HUES48 (cell line): ENCODE data around the gene COG7.
"Not testable (repeated sequence)": the region's sequence is repeated elsewhere in the genome, so short reads cannot be mapped to it uniquely, and the experiment has no call there.

Experiments used
- H3K27ac ChIP-seq: one replicate; pipeline ENCODE4 v1.7.0; 2013; ENCODE audit warnings: low read depth, low read length, inconsistent platforms
- H3K27me3 ChIP-seq: 2 replicates; pipeline ENCODE4 v1.6.1; 2013; ENCODE audit warnings: mild to moderate bottlenecking, low read length; ENCODE audit not compliant: control insufficient read depth, insufficient read depth
- H3K36me3 ChIP-seq: 2 replicates; pipeline ENCODE4 v1.6.1; 2013; ENCODE audit warnings: low read length; ENCODE audit not compliant: control insufficient read depth, insufficient read depth
- H3K4me1 ChIP-seq: 2 replicates; pipeline ENCODE4 v1.6.1; 2013; ENCODE audit warnings: mild to moderate bottlenecking, low read length; ENCODE audit not compliant: control insufficient read depth, insufficient read depth
- H3K4me3 ChIP-seq: 2 replicates; pipeline ENCODE4 v1.5.1; 2013; ENCODE audit warnings: mild to moderate bottlenecking, low read depth, low read length
- H3K9ac ChIP-seq: 2 replicates; pipeline ENCODE4 v1.6.1; 2013; ENCODE audit warnings: mild to moderate bottlenecking, low read depth, low read length, moderate library complexity
- H3K9me3 ChIP-seq: 2 replicates; pipeline ENCODE4 v1.6.1; 2013; ENCODE audit warnings: low read length; ENCODE audit not compliant: control insufficient read depth, insufficient read depth

The COG7 gene

DNA sequence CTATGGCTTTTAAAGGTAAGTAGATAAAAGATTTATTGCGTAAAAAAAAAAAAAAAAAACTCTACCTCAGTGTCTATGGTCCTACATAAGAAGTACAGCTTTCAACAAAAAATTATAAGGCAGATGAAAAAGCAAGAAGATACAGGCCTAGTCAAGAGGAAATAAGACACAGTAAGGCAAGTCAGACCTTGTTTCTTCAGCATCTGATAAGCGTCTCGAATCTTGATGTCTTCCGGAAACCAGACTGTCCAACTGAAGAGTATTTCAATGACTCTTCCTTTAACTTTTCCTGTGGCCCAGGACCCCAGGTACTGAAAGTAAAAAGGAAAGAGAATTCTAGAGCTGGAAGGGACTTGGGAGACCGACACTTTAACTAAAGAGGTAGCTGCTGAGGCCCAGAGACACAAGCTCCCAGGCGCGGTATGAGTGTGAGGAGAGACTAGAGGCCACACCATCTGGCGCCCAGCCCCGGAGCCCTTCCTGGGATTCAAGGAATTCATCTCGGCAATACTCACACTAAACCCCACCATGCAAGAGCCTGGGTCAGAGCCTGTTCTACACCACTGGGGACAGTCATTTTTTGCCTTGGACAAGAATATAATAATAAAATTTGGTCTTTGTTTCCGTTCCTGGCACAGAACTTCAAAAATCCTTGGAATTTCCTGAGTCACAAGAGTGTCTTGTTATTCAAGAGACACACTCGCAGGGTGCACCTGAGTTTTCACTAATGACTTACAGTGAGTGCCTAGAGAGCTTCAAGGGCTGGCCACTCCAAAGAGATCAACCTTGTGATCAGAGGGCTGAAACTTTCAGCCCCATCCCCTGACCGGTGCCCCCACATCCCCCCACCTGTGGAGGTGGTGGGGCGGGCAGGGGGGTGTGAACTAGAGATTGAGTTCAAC lies 38.8 kb upstream of the COG7 start:
- no peak overlapping the region for H3K9ac ChIP-seq
- H3K36me3 ChIP-seq = peaks cover 89% of the 10 kb centered on the region

DNA sequence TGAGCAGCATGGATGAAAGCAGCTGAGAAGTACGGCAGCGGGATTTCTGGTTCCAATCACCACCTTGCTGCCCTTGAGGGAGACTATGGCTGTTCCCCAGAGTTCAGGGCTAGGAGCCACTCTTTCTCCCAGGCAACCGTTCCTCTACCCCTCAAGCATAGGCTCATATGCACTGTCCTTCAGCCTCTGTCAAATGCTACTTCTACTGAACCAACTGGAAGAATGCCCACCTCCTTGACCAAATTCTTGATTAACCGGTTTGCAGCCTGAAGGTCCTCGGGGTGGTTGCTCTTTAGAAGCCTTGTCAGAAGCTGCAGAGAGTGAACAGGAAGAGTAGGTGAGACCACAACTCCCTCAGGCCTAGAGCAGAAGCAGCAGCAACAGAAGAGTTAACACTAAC lies 33.5 kb upstream of the COG7 start:
- Histone ChIP-seq H3K9ac (no peak overlapping the region), H3K4me1 (no peaks in the 10 kb centered on the region), H3K27ac (no peak overlapping the region), H3K36me3 (peaks cover 96% of the 10 kb centered on the region), H3K4me3 (no peak overlapping the region), H3K9me3 (no peaks in the 10 kb centered on the region), H3K27me3 (no peaks in the 10 kb centered on the region)

More for the DNA sequence above, 38.8 kb upstream of the COG7 start:
- Histone ChIP-seq H3K4me1 (no peaks in the 10 kb centered on the region), H3K27ac (no peak overlapping the region), H3K4me3 (no peak overlapping the region), H3K27me3 (no peaks in the 10 kb centered on the region), H3K9me3 (no peaks in the 10 kb centered on the region)

DNA sequence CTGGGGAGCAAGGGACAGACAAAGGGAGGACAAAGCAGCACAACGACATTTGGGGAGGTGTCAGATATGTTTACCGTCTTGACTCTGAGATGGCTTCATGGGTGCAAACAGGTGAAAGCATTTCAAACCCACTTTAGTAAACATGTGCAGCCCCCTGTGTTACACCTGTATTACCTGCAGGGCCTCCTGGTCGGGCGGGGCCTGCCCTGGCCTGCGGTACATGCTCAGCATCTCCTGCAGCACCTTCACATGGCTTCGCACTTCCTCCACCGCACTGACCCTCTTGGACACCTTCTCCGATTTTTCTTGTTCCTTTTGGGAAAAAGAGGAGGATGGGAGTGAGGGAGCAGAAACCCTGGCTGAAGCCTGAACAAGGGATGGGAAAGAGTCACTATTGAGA lies 32.9 kb upstream of the COG7 start:
- H3K27ac ChIP-seq = no peak overlapping the region
- H3K36me3 ChIP-seq = peaks cover 96% of the 10 kb centered on the region
- H3K9ac ChIP-seq = no peak overlapping the region
- H3K4me3 ChIP-seq = no peak overlapping the region
- H3K27me3 ChIP-seq = no peaks in the 10 kb centered on the region
- H3K9me3 ChIP-seq = no peaks in the 10 kb centered on the region
- H3K4me1 ChIP-seq = no peaks in the 10 kb centered on the region

- Histone ChIP-seq H3K4me3 (no peak overlapping the region), H3K27me3 (no peaks in the 10 kb centered on the region), H3K27ac (no peak overlapping the region), H3K9me3 (no peaks in the 10 kb centered on the region), H3K36me3 (peaks cover 96% of the 10 kb centered on the region), H3K4me1 (no peaks in the 10 kb centered on the region), H3K9ac (no peak overlapping the region)
These were observed 32.2 kb upstream of the COG7 start for GRCh38 chr16:23485257-23485614.

GRCh38 chr16:23484510-23485256 lies 31.7 kb upstream of the COG7 start:
- Histone ChIP-seq H3K4me1 (no peaks in the 10 kb centered on the region), H3K27ac (no peak overlapping the region), H3K9me3 (no peaks in the 10 kb centered on the region), H3K4me3 (no peak overlapping the region), H3K36me3 (peaks cover 96% of the 10 kb centered on the region), H3K9ac (no peak overlapping the region), H3K27me3 (no peaks in the 10 kb centered on the region)

- H3K9me3 ChIP-seq, H3K4me3 ChIP-seq, H3K27me3 ChIP-seq, H3K9ac ChIP-seq, H3K27ac ChIP-seq, H3K4me1 ChIP-seq: not testable (repeated sequence)
- peaks cover 96% of the 10 kb centered on the region for H3K36me3 ChIP-seq
These were observed 30.5 kb upstream of the COG7 start for GRCh38 chr16:23483492-23483891.

DNA sequence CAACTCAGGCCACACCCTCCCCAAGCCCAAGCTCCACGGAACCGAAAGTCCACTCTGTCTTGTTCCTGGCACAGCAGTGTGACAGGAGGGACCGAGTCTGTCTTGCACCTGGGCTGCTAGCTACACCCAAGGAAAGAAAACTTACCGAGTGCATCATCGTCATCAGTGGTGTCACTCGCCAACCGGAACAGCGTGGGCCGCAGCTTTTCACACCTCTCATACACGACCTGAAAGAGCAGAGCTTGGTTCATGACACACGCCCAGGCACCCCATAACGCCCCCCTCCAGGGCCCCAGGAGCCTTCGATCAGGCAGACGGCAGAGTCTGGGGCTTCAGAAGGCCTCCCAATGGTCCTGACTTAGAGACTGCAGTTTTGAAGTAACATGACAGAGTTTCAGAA lies 29.8 kb upstream of the COG7 start:
- Histone ChIP-seq H3K9ac (no peak overlapping the region), H3K4me1 (no peaks in the 10 kb centered on the region), H3K27me3 (no peaks in the 10 kb centered on the region), H3K9me3 (no peaks in the 10 kb centered on the region), H3K4me3 (no peak overlapping the region), H3K36me3 (peaks cover 95% of the 10 kb centered on the region), H3K27ac (no peak overlapping the region)

DNA sequence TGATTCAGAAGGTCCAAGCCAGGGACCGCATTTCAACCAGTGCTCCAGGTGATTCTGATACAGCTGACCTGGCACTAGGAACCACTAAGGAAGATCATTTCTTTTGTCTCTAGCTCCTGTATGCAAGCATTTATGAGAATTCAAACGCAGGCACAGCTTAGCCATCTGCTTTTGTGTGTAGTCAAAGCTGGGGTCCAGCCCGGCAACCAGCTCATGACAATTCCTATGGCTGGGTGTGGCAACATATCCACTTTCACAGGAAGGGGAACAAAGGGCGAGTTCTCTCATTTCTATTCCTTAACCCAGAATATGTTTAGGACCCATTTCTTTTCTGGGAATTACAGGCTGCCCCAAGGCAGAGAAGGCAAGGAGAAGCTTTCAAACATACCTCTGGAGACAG lies 27.3 kb upstream of the COG7 start:
- Histone ChIP-seq H3K36me3 (peaks cover 94% of the 10 kb centered on the region), H3K4me3 (no peak overlapping the region), H3K4me1 (no peaks in the 10 kb centered on the region), H3K27me3 (no peaks in the 10 kb centered on the region), H3K9ac (no peak overlapping the region), H3K9me3 (no peaks in the 10 kb centered on the region), H3K27ac (no peak overlapping the region)

GRCh38 chr16:23479138-23479537 lies 26.1 kb upstream of the COG7 start:
- Histone ChIP-seq H3K4me3 (no peak overlapping the region), H3K4me1 (no peaks in the 10 kb centered on the region), H3K36me3 (peaks cover 94% of the 10 kb centered on the region), H3K9ac (no peak overlapping the region), H3K27ac (no peak overlapping the region), H3K27me3 (no peaks in the 10 kb centered on the region), H3K9me3 (no peaks in the 10 kb centered on the region)

DNA sequence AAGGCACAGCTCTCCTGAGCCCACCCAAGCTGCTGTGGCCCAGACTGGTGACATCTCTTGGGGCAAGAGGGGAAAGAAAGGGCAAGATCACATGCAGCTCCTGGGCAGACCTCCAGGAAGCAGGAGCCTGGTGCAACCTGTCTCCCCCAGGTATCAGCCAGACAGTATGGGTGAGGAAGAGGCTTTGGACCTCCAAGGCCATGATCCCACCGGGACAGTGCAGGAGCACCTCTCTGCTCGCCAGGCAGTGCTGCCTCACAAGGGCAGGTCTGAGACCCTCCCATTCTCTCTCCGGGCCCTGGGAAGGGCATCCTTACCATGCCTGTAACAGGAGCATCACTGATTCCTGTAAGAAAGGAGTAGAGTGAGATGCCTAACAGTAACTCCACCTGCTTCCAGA lies 25.6 kb upstream of the COG7 start:
- no peak overlapping the region for H3K4me3 ChIP-seq
- no peaks in the 10 kb centered on the region for H3K27me3 ChIP-seq
- no peaks in the 10 kb centered on the region for H3K4me1 ChIP-seq
- H3K27ac ChIP-seq = no peak overlapping the region
- H3K36me3 ChIP-seq = peaks cover 96% of the 10 kb centered on the region
- H3K9ac ChIP-seq = no peak overlapping the region
- H3K9me3 ChIP-seq = no peaks in the 10 kb centered on the region

GRCh38 chr16:23476289-23476688 lies 23.3 kb upstream of the COG7 start:
- Histone ChIP-seq H3K9me3 (no peaks in the 10 kb centered on the region), H3K27me3 (no peaks in the 10 kb centered on the region), H3K27ac (no peak overlapping the region), H3K36me3 (peaks cover 93% of the 10 kb centered on the region), H3K4me3 (no peak overlapping the region), H3K9ac (no peak overlapping the region), H3K4me1 (no peaks in the 10 kb centered on the region)
